ACC112 (cell line): ENCODE data around the gene CELF1.
"Not testable (repeated sequence)": the region's sequence is repeated elsewhere in the genome, so short reads cannot be mapped to it uniquely, and the experiment has no call there.

Experiments
- H2AFZ ChIP-seq: fragments of 200-600 bp; sonication (generic); one replicate; pipeline ENCODE4 v1.6.0; 2017; ENCODE audit warnings: antibody characterized with exemption, low read length; ENCODE audit not compliant: unreplicated experiment
- H3K27ac ChIP-seq: fragments of 200-600 bp; sonication (generic); 2 replicates; pipeline ENCODE4 v1.5.1; 2014; ENCODE audit warnings: low read depth, mild to moderate bottlenecking, antibody characterized with exemption, low read length, moderate library complexity
- H3K27me3 ChIP-seq: fragments of 200-600 bp; sonication (generic); 2 replicates; pipeline ENCODE4 v1.6.1; 2014; ENCODE audit warnings: mild to moderate bottlenecking, antibody characterized with exemption, low read length, moderate library complexity, mixed read lengths; ENCODE audit not compliant: insufficient read depth
- H3K36me3 ChIP-seq: fragments of 200-600 bp; sonication (generic); 2 replicates; pipeline ENCODE4 v1.6.1; 2016; ENCODE audit warnings: mild to moderate bottlenecking, antibody characterized with exemption, low read length, moderate library complexity, mixed read lengths; ENCODE audit not compliant: insufficient read depth
- H3K4me1 ChIP-seq: fragments of 200-600 bp; sonication (generic); one replicate; pipeline ENCODE4 v1.6.1; 2016; ENCODE audit warnings: low read length, mixed read lengths; ENCODE audit not compliant: insufficient read depth, unreplicated experiment, control insufficient read depth
- H3K4me3 ChIP-seq: fragments of 200-600 bp; sonication (generic); 2 replicates; pipeline ENCODE4 v1.5.1; 2014; ENCODE audit warnings: mild to moderate bottlenecking, low read depth, low read length
- H3K79me2 ChIP-seq: fragments of 200-600 bp; sonication (generic); one replicate; pipeline ENCODE4 v1.6.0; 2016; ENCODE audit warnings: low read length; ENCODE audit not compliant: control insufficient read depth, unreplicated experiment, insufficient read depth

The CELF1 gene

DNA sequence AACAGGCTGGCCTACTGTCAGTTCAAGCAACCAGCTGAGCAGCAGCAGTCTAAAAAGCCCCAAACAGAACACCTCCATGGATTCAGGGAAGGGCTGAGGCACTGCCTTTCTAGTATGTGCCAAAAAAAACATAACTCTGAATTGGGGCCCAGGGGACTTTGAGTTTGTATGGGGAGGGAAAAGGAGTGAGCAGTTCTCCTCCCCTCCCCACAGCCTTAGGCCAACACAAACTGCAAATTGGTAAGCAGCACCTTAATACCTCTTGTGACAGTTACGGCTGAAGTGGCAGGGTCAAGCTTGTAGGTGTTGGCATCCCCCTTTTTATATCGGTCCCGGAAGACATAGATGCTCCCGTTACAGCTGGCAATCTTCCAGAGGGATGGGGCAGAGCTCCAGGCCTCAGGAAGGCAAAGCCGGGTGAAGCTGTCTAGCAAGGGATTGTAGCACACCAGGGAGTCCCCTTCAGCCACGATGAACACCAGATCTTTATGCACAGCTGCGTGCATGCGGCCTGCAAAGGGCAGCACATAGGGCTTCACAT is 19.9 kb upstream of the CELF1 start:
- Histone ChIP-seq H2AFZ (no peak overlapping the region), H3K4me3 (peak overlapping the region; percentile 6; the same call in 1 of the 2 replicates), H3K79me2 (peaks cover 23% of the 10 kb centered on the region), H3K27me3 (no peaks in the 10 kb centered on the region), H3K36me3 (0 out of 2 replicates have a peak, but pooled peaks cover 9% of the 10 kb centered on the region), H3K27ac (peak overlapping the region; percentile 77), H3K4me1 (peaks cover 37% of the 10 kb centered on the region)

DNA sequence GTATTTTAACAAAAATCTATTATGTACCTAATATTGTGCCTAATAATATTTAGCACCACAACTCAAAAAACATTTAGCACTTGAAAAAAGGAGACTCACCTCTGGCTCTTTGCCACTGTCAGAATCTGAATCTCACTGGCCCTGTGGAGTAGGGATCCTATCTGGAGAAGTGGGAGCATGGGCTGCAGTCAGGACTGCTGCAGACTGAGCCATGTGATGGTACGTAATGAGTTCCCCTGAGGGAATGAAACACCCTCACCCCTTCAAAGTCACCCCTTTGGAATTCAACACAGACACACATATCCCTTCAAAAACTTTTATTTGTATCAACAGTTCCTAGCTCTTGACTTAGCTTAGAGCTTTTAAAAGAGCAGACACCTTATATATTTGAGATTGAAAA is 19.0 kb upstream of the CELF1 start:
- H3K4me3 ChIP-seq = peak overlapping the region; percentile 19; the same call in 1 of the 2 replicates
- peaks cover 30% of the 10 kb centered on the region for H3K4me1 ChIP-seq
- H3K36me3 ChIP-seq = 0 out of 2 replicates have a peak, but pooled peaks cover 9% of the 10 kb centered on the region
- H3K27me3 ChIP-seq = no peaks in the 10 kb centered on the region
- no peak overlapping the region for H2AFZ ChIP-seq
- peak overlapping the region; percentile 77 for H3K27ac ChIP-seq
- peaks cover 21% of the 10 kb centered on the region for H3K79me2 ChIP-seq

DNA sequence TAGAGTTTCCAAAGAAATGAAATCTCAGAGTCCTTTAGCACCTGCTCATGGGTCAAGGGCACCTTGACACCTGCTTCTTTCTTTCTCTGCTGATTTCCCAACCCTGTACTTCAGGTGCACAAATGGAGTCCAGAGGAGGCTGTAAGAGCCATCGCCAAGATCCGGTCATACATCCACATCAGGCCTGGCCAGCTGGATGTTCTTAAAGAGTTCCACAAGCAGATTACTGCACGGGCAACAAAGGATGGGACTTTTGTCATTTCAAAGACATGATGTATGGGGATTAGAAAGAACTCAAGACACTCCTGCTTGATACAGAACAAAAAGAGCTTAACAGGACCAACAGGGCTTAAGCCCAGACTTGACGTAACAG is 18.4 kb upstream of the CELF1 start:
- no peak overlapping the region; the same call in 1 of the 2 replicates for H3K4me3 ChIP-seq
- H3K27ac ChIP-seq = peak overlapping the region; percentile 77
- 0 out of 2 replicates have a peak, but pooled peaks cover 9% of the 10 kb centered on the region for H3K36me3 ChIP-seq
- H3K79me2 ChIP-seq = peaks cover 25% of the 10 kb centered on the region
- H2AFZ ChIP-seq = no peak overlapping the region
- peaks cover 34% of the 10 kb centered on the region for H3K4me1 ChIP-seq
- H3K27me3 ChIP-seq = no peaks in the 10 kb centered on the region

DNA sequence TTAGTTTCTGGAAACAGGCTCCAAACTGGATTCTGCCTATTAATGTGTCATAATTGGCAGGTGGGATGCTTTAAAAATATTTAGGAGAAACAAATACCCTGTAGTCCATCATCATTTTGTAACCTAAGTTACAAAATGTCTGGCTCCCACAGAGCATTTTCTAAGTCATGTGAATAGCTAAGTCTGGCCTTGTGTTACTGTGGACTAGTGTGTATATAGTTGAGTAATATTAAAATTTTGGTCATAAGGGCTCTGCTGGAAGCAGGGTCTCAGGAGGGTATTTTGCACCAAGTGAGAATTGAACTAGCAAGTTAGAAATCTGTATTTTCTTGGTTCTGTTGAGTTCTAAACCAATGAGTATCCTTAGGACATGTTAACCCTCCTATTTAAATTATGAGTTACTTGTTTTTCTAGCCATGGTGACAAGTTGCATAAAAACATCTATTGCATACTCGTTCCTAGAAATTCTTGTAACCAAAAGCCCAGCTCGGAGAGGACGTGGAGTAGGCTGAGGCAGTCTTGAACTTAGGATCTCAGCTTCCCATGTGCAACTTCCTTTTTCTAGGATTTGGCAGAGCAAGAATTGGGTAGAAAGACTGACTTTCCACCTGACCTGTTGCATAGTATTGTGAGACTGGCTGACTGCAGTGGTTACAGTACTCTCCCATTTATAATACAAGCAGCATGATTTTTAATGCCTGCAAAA is 17.9 kb upstream of the CELF1 start:
- Histone ChIP-seq H3K36me3 (0 out of 2 replicates have a peak, but pooled peaks cover 9% of the 10 kb centered on the region), H3K27ac (peak overlapping the region; percentile 77; the same call in 1 of the 2 replicates), H3K79me2 (peaks cover 30% of the 10 kb centered on the region)

DNA sequence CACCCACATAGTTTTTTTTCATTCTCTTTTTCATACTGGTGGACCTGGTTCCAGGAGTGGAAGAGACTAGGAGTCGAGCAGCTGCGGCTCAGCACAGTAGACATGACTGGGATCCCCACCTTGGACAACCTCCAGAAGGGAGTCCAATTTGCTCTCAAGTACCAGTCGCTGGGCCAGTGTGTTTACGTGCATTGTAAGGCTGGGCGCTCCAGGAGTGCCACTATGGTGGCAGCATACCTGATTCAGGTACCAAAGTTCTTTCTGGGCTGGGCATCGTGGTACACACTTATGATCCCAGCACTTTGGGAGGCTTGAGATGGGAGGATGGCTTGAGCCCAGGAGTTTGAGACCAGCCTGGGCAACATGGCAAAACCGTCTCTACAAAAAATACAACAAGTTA is 16.7 kb upstream of the CELF1 start:
- Histone ChIP-seq H2AFZ (no peak overlapping the region), H3K27ac (no peak overlapping the region), H3K36me3 (0 out of 2 replicates have a peak, but pooled peaks cover 9% of the 10 kb centered on the region), H3K79me2 (peaks cover 38% of the 10 kb centered on the region), H3K4me3 (no peak overlapping the region), H3K27me3 (no peaks in the 10 kb centered on the region), H3K4me1 (peaks cover 34% of the 10 kb centered on the region)

More for the DNA sequence above, 17.9 kb upstream of the CELF1 start:
- Histone ChIP-seq H3K4me1 (peaks cover 34% of the 10 kb centered on the region), H3K27me3 (no peaks in the 10 kb centered on the region), H3K4me3 (no peak overlapping the region), H2AFZ (no peak overlapping the region)

DNA sequence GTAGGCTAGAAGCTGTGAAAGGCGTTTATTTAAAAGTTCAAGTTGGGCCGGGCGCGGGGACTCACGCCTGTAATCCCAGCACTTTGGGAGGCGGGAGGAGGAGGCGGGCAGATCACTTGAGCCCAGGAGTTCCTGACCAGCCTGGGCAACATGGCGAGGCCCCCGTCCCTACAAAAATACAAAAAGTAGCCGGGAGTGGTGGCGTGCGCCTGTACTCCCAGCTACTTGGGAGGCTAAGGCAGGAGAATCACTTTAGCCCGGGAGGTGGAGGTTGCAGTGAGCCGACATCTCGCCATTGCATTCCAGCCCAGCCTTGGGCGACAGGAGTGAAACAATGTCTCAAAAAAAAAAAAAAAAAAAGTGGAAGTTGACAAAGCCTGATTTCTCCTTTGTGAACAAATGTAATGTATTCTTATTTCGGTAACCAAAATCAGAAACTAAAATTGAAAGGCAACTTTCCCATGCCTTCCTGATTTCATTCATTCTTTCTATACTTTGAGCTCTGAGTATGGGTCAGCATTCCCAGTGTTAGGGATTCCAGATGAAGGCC is 13.3 kb upstream of the CELF1 start:
- Histone ChIP-seq H3K4me1 (peaks cover 11% of the 10 kb centered on the region), H3K4me3 (peak overlapping the region; percentile 100), H3K79me2 (peaks cover 43% of the 10 kb centered on the region), H3K27ac (no peak overlapping the region), H3K27me3 (no peaks in the 10 kb centered on the region), H3K36me3 (0 out of 2 replicates have a peak, but pooled peaks cover 3% of the 10 kb centered on the region), H2AFZ (peak overlapping the region; percentile 99)

DNA sequence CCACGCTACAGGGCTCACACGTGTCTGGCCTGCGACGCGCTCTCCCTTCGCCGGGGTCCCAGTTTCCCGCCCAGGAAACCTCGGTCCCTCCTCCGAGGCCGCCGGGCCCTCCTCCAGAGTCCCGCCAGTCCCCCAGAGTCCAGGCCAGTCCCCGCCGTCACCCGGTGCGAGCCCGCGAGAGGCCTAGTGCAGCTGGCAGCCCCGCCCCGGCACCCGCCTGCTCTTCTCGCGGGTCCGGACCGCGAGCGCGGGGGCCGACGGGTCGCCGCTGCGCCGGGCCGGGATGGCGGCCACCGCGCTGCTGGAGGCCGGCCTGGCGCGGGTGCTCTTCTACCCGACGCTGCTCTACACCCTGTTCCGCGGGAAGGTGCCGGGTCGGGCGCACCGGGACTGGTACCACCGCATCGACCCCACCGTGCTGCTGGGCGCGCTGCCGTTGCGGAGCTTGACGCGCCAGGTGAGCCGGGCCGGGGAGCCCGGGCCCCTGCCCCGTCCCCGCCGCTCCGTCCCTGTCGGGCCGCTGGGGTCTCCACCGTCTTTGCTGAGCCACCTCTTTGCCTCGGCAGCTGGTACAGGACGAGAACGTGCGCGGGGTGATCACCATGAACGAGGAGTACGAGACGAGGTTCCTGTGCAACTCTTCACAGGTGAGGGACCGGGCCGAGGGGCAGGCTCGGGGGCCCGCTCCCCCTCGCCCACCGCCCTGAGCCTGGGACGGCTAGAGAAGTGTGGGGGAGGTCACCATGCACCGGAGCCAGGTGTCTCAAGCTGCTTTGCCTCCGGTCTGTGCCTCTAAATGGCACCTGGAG is 12.6 kb upstream of the CELF1 start, which contains the start of gene PTPMT1:
Gene PTPMT1 (plus strand): TSS at position 260 of the 809 bp plus-strand sequence. CDS start 24 bp downstream, at position 284.
- Histone ChIP-seq H3K36me3 (0 out of 2 replicates have a peak, but pooled peaks cover 3% of the 10 kb centered on the region), H3K27me3 (no peaks in the 10 kb centered on the region), H2AFZ (peak within 1 kb of the TSS; percentile 99), H3K4me1 (peaks cover 9% of the 10 kb centered on the region), H3K79me2 (peaks cover 39% of the 10 kb centered on the region), H3K4me3 (peak within 1 kb of the TSS; percentile 100), H3K27ac (peak within 1 kb of the TSS; percentile 50; the same call in 1 of the 2 replicates)

DNA sequence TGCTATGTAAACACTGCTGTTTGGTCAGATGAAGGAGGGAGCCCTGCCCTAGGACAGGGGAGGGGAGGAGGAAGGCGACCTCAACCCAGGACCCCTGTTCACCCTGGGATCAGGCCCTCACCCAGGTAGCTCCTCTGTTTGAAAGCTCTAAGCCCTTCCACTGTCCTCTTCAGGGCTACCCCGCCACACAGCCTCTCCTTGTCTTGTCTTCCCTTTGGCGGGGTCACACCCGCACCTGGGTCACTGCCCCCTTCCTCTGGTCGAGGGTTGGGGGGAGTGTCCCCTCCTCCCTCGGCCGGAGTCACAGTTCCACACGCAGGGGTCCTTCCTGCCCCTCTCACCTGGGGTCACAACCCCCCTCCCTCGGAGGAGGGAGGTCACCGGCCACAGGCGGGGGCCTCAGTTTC is 12.0 kb upstream of the CELF1 start:
- H2AFZ ChIP-seq = peak overlapping the region; percentile 88
- 0 out of 2 replicates have a peak, but pooled peaks cover 3% of the 10 kb centered on the region for H3K36me3 ChIP-seq
- H3K79me2 ChIP-seq = peaks cover 37% of the 10 kb centered on the region
- H3K27me3 ChIP-seq = no peaks in the 10 kb centered on the region
- H3K4me1 ChIP-seq = peaks cover 14% of the 10 kb centered on the region
- peak overlapping the region; percentile 50; the same call in 1 of the 2 replicates for H3K27ac ChIP-seq
- peak overlapping the region; percentile 100 for H3K4me3 ChIP-seq

DNA sequence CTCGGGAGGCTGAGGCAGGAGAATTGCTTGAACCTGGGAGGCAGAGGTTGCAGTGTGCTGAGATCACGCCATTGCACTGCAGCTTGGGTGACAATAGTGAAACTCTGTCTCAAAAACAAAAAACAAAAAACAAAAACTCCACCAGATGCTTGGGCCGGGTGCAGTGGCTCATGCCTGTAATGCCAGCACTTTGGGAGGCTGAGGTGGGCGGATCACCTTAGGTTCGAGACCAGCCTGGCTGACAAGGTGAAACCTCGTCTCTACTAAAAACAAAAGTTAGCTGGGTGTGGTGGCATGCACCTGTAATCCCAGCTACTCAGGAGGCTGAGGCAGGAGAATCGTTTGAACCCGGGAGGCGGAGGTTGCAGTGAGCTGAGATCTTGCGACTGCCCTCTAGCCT is 11.4 kb upstream of the CELF1 start:
- not testable (repeated sequence) for H3K27me3 ChIP-seq, H3K27ac ChIP-seq, H2AFZ ChIP-seq, H3K36me3 ChIP-seq
- Histone ChIP-seq H3K4me3 (peak overlapping the region; percentile 33; the same call in 1 of the 2 replicates), H3K4me1 (peaks cover 14% of the 10 kb centered on the region), H3K79me2 (peaks cover 33% of the 10 kb centered on the region)

DNA sequence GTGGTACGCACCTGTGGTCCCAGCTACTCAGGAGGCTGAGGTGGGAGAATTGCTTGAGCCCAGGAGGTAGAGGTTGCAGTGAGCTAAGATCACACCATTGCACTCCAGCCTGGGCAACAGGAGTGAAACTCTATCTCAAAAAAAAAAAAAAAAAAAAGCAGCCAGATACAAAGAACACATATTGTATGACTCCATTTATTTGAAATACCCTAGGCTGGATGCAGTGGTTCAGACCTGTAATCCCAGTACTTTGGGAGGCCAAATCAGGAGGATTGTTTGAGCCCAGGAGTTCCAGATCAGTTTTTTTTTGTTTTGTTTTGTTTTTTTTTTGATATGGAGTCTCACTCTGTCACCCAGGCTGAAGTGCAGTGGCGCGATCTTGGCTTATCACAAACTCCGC is 9.5 kb upstream of the CELF1 start:
- not testable (repeated sequence) for H3K27ac ChIP-seq, H2AFZ ChIP-seq, H3K27me3 ChIP-seq, H3K4me3 ChIP-seq, H3K36me3 ChIP-seq
- H3K79me2 ChIP-seq = peaks cover 28% of the 10 kb centered on the region
- H3K4me1 ChIP-seq = peaks cover 14% of the 10 kb centered on the region
